HFF-Myc (cell line): ENCODE results near the gene DONSON.

Source experiments
- DNase-seq: peaks from one replicate; pipeline ENCODE4 v3.0.0-alpha.2; 2011; ENCODE audit warnings: low read depth; ENCODE audit errors: extremely low read depth
- H3K4me3 ChIP-seq: replicated peaks from 2 replicates; pipeline ENCODE4 v1.5.1; 2011; ENCODE audit warnings: low read depth, mild to moderate bottlenecking, control low read depth, low read length
- TF ChIP-seq, protein P1 (sequence below): IDR thresholded peaks from 2 replicates; pipeline ENCODE4 v1.5.1; 2012; ENCODE audit warnings: mild to moderate bottlenecking, low read depth, low read length, control low read depth; ENCODE audit errors: missing control alignments

DONSON gene

DNA sequence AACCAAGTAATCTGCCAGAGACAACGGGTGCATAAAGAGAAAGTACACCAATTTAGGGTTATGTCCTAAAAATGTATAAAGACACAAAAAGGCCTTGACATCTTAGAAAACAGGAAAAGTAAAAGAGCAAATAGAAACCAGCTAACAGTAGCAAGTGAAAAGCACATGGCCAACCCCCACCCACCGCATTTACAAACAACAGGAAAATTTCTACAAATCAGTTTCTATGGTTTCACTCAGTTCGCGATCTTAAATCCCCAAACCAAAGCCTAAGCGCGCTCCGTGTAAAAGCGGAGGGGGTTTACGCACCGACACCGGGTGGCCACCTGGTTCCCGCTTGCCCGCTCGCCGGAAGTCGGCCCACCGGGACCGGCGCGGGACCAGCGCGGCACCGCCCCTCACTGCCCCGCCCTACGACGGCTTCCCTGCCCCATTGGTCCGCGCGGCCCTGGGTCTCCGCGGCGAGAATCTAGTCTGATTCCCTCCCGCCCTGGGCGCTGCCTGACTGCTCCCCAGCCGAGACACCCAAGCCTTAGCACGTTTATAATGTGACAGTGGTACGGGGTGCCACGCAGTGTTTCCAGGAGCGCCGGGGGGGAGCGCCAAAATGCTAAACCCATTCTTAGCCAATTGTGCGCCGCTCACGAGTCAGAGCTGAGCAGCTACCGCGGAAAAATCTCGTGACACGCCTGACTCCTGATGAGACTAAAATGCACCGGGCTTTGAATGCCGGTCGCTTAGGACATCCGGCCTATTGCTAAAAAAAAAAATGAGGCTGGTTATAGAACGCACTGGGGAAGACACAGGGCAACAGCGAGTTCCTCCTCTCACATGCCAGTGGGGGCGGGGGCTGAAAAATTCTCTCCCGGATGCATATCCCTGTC, 46.5 kb downstream of the DONSON start, which contains the start of gene GART:
TSS of gene GART (minus strand) at position 362 of the 884 bp plus-strand sequence. CDS start 2,802 bp downstream, outside the sequence.
- peak; percentile 32 for DNase-seq
- H3K4me3 ChIP-seq = peak within 1 kb of the TSS; percentile 56
- TF ChIP-seq, protein P1, sequence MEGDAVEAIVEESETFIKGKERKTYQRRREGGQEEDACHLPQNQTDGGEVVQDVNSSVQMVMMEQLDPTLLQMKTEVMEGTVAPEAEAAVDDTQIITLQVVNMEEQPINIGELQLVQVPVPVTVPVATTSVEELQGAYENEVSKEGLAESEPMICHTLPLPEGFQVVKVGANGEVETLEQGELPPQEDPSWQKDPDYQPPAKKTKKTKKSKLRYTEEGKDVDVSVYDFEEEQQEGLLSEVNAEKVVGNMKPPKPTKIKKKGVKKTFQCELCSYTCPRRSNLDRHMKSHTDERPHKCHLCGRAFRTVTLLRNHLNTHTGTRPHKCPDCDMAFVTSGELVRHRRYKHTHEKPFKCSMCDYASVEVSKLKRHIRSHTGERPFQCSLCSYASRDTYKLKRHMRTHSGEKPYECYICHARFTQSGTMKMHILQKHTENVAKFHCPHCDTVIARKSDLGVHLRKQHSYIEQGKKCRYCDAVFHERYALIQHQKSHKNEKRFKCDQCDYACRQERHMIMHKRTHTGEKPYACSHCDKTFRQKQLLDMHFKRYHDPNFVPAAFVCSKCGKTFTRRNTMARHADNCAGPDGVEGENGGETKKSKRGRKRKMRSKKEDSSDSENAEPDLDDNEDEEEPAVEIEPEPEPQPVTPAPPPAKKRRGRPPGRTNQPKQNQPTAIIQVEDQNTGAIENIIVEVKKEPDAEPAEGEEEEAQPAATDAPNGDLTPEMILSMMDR = no peak

DNA sequence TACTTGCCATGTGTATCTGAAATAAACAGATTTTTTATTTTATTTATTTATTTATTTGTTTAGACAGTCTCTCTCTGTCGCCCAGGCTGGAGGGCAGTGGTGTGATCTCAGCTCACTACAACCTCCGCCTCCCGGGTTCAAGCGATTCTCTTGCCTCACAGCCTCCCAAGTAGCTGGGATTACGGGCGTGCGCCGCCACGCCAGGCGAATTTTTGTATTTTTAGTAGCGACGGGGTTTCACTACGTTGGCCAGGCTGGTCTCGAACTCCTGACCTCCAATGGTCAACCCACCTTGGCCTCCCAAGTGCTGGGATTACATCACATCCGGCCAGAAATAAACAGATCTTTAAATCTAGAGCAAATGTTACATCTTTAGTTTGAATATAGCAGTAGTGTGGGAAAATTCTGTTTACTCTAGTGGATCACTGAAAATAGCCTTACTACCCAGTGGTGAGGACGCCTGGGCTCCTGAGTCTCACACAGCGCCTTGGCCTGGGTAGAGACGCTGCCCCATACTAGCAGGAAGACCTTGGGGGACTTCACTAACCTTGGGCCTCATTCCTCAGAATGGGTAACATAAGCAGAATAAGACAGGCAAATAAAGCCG, 47.3 kb downstream of the DONSON start:
- peak overlapping the region; percentile 56 for H3K4me3 ChIP-seq
- TF ChIP-seq, protein P1 = no peak
- DNase-seq = no peak

DNA sequence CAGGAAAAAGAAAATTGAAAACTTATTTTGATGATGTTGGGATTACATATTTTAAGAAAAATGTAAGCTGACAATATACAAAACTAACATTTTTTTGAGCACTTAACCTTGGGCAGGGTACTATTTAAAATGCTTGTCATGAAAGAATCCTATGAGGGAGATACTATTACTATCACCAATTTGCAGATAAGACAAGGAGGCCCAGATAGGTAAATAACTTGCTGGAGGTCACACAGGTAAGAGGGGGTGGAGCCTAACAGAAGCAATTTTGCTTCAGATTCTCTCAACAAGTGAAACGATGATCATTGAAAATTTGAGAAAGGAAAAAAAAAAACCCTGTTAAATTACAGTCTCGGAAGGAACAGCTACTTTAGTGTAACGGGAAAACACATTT, 47.8 kb downstream of the DONSON start:
- TF ChIP-seq, protein P1 = no peak
- H3K4me3 ChIP-seq = peak overlapping the region; percentile 56
- no peak for DNase-seq

DNA sequence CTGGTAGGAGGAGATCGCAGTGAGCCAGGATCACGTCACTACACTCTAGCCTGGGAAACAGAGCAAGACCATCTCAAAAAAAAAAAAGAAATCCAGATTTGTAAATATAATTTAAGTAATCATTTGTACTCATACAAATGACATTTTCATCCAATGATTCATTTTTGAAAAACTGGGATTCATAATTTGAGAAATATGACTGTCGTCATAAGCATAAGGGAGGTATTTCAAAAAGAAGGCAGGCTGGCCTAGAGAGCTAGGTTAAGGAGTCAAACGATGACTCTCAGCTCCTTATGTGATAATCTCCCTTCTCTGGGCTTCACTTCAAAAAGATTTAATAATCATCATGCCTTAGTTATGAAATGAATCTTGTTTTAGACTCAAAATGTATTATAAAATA, 48.9 kb downstream of the DONSON start:
- TF ChIP-seq, protein P1 = no peak
- no peak for DNase-seq
- peak overlapping the region; percentile 56; the same call in 1 of the 2 replicates for H3K4me3 ChIP-seq

DNA sequence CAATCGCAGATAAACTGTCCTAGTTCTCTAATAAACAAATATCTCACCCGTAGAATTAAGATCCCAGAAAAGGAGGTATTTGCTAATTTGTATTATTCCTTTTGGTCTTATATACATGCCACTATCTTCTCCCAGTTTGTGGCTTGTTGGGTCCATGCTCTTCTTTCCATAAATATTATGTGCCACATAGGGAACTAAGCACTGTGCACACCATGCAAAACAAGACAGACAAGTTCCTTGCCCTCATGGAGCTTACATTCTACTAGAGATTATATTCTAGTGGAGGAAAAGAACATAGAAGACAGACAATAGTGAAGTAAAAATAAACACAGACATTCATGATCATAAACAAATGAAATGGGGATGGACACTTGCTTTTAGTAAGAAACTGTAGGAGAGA, 51.3 kb downstream of the DONSON start:
- H3K4me3 ChIP-seq = no peak overlapping the region
- DNase-seq = no peak
- TF ChIP-seq, protein P1 = no peak

DNA sequence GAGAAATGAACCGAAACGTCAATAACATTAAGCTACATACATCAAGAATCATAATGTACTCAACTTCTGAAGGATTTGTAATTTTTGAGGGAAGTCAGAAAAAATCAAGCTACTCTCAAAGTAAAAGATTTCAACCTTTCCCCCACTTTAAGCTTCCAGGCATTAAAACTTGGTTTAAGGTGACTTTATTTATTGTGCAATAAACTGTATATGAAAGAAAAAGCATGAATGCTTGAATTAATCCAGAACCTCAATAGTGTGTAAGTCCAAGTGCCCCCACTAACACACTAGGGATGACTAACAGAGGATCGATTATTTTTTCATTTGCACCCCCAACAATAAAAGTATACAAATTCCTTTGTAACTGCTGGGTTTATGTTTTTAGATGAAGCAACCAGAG, 57.5 kb downstream of the DONSON start:
- H3K4me3 ChIP-seq = no peak overlapping the region
- no peak for DNase-seq
- TF ChIP-seq, protein P1 = no peak
